NCI-H510A treated with DMSO at 0.1 percent for 48 hours (cell line): ENCODE results near the gene FIGN.

Source experiments
- DNase-seq: peaks from one replicate; lab custom pipeline; 2025; lab: John Stamatoyannopoulos, UW

FIGN gene

GRCh38 chr2:163558251-163559021, 177.4 kb downstream of the FIGN start:
- DNase-seq = peak; percentile 17

DNA sequence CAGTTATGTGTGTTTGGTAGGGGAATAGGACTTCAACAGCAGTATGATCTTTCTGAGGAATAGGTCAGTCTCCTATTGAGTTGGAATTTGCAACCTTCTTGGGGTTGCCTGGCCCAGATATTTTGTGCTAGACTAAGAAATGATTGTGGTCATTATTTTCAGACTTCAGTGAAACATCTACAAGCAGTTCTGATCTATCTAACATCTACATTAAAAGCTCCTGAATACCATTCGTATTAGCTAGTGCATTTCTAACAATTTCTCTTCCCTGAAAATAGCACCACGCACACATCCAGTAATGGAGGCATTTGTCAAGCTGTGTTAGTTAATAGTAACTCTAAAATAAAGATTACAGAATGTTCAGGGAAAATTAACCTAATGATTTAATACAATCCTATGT, 179.3 kb downstream of the FIGN start:
- DNase-seq = no peak

GRCh38 chr2:163554864-163555263, 180.9 kb downstream of the FIGN start:
- DNase-seq = no peak

- DNase-seq = no peak
These were observed 182.2 kb downstream of the FIGN start for GRCh38 chr2:163553601-163554000.

- DNase-seq = no peak
These were observed 183.1 kb downstream of the FIGN start for GRCh38 chr2:163552758-163553157.

- no peak for DNase-seq
These were observed 184.0 kb downstream of the FIGN start for GRCh38 chr2:163551616-163552373.

GRCh38 chr2:163548970-163549369, 186.8 kb downstream of the FIGN start:
- no peak for DNase-seq
